H9 (cell line): ENCODE data around the gene C1S. TPM values are rescaled to one million over a fixed set of nuclear protein-coding genes. Genes with fewer than 3 reads are reported as not detected.

Source experiments
- DNase-seq: peaks from one replicate; pipeline ENCODE4 v3.0.0-alpha.2; 2017
- H2AFZ ChIP-seq: one replicate; pipeline ENCODE4 v1.6.1; 2013; ENCODE audit warnings: mild to moderate bottlenecking, low read length, control low read depth, moderate library complexity
- H2AK5ac ChIP-seq: 2 replicates; pipeline ENCODE4 v1.6.1; 2013; ENCODE audit warnings: low read length, control low read depth, mixed read lengths; ENCODE audit not compliant: insufficient read length
- H2BK120ac ChIP-seq: one replicate; pipeline ENCODE4 v1.6.1; 2013; ENCODE audit warnings: low read depth, mild to moderate bottlenecking, low read length, control low read depth, inconsistent platforms; ENCODE audit not compliant: poor library complexity, severe bottlenecking
- H2BK12ac ChIP-seq: 2 replicates; pipeline ENCODE4 v1.6.1; 2013; ENCODE audit warnings: low read length, control low read depth, mixed read lengths, low read depth; ENCODE audit not compliant: insufficient read length
- H2BK15ac ChIP-seq: 2 replicates; pipeline ENCODE4 v1.6.1; 2013; ENCODE audit warnings: low read depth, low read length, control low read depth
- H2BK20ac ChIP-seq: one replicate; pipeline ENCODE4 v1.6.1; 2013; ENCODE audit warnings: low read depth, mild to moderate bottlenecking, low read length, control low read depth, inconsistent platforms; ENCODE audit not compliant: poor library complexity, severe bottlenecking
- H2BK5ac ChIP-seq: 2 replicates; pipeline ENCODE4 v1.6.1; 2013; ENCODE audit warnings: low read length, control low read depth, mixed read lengths; ENCODE audit not compliant: insufficient read length
- H3K14ac ChIP-seq: 2 replicates; pipeline ENCODE4 v1.6.1; 2013; ENCODE audit warnings: low read length, control low read depth; ENCODE audit not compliant: insufficient read depth
- H3K18ac ChIP-seq: 2 replicates; pipeline ENCODE4 v1.6.1; 2013; ENCODE audit warnings: low read depth, mild to moderate bottlenecking, mixed read lengths, low read length, control low read depth; ENCODE audit not compliant: insufficient read length
- H3K23ac ChIP-seq: 2 replicates; pipeline ENCODE4 v1.6.1; 2013; ENCODE audit warnings: low read length, control low read depth, mixed read lengths, low read depth; ENCODE audit not compliant: insufficient read length
- H3K23me2 ChIP-seq: 2 replicates; pipeline ENCODE4 v1.6.1; 2013; ENCODE audit warnings: low read depth, mild to moderate bottlenecking, mixed read lengths, low read length, control low read depth; ENCODE audit not compliant: insufficient read length, poor library complexity, severe bottlenecking
- H3K27ac ChIP-seq: 2 replicates; pipeline ENCODE4 v1.5.1; 2013; ENCODE audit warnings: low read length, control low read depth, mixed read lengths, low read depth; ENCODE audit not compliant: insufficient read length
- H3K27me3 ChIP-seq: 2 replicates; pipeline ENCODE4 v1.6.1; 2013; ENCODE audit warnings: low read length, control low read depth, inconsistent platforms; ENCODE audit not compliant: insufficient read depth
- H3K4ac ChIP-seq: 2 replicates; pipeline ENCODE4 v1.6.1; 2013; ENCODE audit warnings: low read depth, mild to moderate bottlenecking, control low read depth, inconsistent platforms, low read length, moderate library complexity
- H3K4me1 ChIP-seq: 2 replicates; pipeline ENCODE4 v1.6.1; 2013; ENCODE audit warnings: low read length, control low read depth, inconsistent platforms; ENCODE audit not compliant: insufficient read depth
- H3K4me2 ChIP-seq: 2 replicates; pipeline ENCODE4 v1.6.1; 2013; ENCODE audit warnings: low read length, control low read depth, mixed read lengths; ENCODE audit not compliant: insufficient read length, insufficient read depth
- H3K56ac ChIP-seq: 2 replicates; pipeline ENCODE4 v1.6.1; 2013; ENCODE audit warnings: low read depth, mild to moderate bottlenecking, mixed read lengths, low read length, control low read depth; ENCODE audit not compliant: insufficient read length
- H3K79me1 ChIP-seq: 2 replicates; pipeline ENCODE4 v1.6.1; 2013; ENCODE audit warnings: low read depth, mild to moderate bottlenecking, moderate library complexity, low read length, control low read depth, inconsistent platforms; ENCODE audit not compliant: insufficient read depth, poor library complexity, severe bottlenecking
- H3K79me2 ChIP-seq: 2 replicates; pipeline ENCODE4 v1.6.1; 2013; ENCODE audit warnings: low read length, control low read depth, inconsistent platforms; ENCODE audit not compliant: insufficient read depth
- H3K9ac ChIP-seq: 2 replicates; pipeline ENCODE4 v1.6.1; 2013; ENCODE audit warnings: low read length, control low read depth, mixed read lengths; ENCODE audit not compliant: insufficient read length; ENCODE audit errors: extremely low read depth
- H3K9me3 ChIP-seq: one replicate; pipeline ENCODE4 v1.6.1; 2013; ENCODE audit warnings: low read depth, low read length, inconsistent platforms; ENCODE audit not compliant: control insufficient read depth
- H3T11ph ChIP-seq: one replicate; pipeline ENCODE4 v1.6.1; 2013; ENCODE audit warnings: mild to moderate bottlenecking, low read length, control low read depth, inconsistent platforms
- H4K20me1 ChIP-seq: one replicate; pipeline ENCODE4 v1.6.1; 2013; ENCODE audit not compliant: control insufficient read depth, insufficient read length, insufficient read depth
- H4K5ac ChIP-seq: 2 replicates; pipeline ENCODE4 v1.6.1; 2013; ENCODE audit warnings: low read depth, mild to moderate bottlenecking, mixed read lengths, low read length, control low read depth; ENCODE audit not compliant: insufficient read length
- H4K8ac ChIP-seq: replicated peaks from 2 replicates; pipeline ENCODE4 v1.6.1; 2013; ENCODE audit warnings: low read length, control low read depth, mixed read lengths, low read depth; ENCODE audit not compliant: insufficient read length
- H4K91ac ChIP-seq: 2 replicates; pipeline ENCODE4 v1.6.1; 2013; ENCODE audit warnings: low read depth, mild to moderate bottlenecking, moderate library complexity, mixed read lengths, low read length, control low read depth; ENCODE audit not compliant: insufficient read length
- H3K27ac Mint-ChIP-seq, 3 experiments: 2 replicates in 2 of 3; 3 replicates in 1 of 3; pipeline ENCODE4 v1.8.0; 2020 to 2021; ENCODE audit warnings: mixed read lengths in 3 of 3, mild to moderate bottlenecking in 1 of 3, moderate library complexity in 1 of 3
- H3K27me3 Mint-ChIP-seq: 2 replicates; pipeline ENCODE4 v1.8.0; 2021; ENCODE audit warnings: low read depth, mild to moderate bottlenecking, moderate library complexity, mixed read lengths
- H3K36me3 Mint-ChIP-seq, 3 experiments: 2 replicates in 2 of 3; 3 replicates in 1 of 3; pipeline ENCODE4 v1.8.0; 2020 to 2021; ENCODE audit warnings: low read depth in 3 of 3, mixed read lengths in 3 of 3; ENCODE audit not compliant: insufficient read depth in 1 of 3
- H3K4me1 Mint-ChIP-seq, 2 experiments: 2 replicates each; pipeline ENCODE4 v1.8.0; 2020; ENCODE audit warnings: mixed read lengths in 2 of 2
- H3K4me3 Mint-ChIP-seq, 2 experiments: 2 replicates in 1 of 2; 3 replicates in 1 of 2; pipeline ENCODE4 v1.8.0; 2020 to 2021; ENCODE audit warnings: mild to moderate bottlenecking in 2 of 2, mixed read lengths in 2 of 2, moderate library complexity in 1 of 2
- H3K9me3 Mint-ChIP-seq, 2 experiments: 2 replicates in 1 of 2; 3 replicates in 1 of 2; pipeline ENCODE4 v1.8.0; 2020; ENCODE audit warnings: mild to moderate bottlenecking in 2 of 2, mixed read lengths in 2 of 2, moderate library complexity in 1 of 2
- WGBS: extraction: QIAGEN DNeasy Blood & Tissue Kit; methylation state at CpG from one replicate; pipeline ENCODE4 v1.1.7; 2013; ENCODE audit warnings: missing lambda C conversion rate, low lambda C conversion rate, mixed read lengths; ENCODE audit not compliant: insufficient read length; ENCODE audit errors: extremely low coverage; 5-methylcytosine and 5-hydroxymethylcytosine counted together
- total RNA-seq: library from RNA; stranded (reverse); gene quantifications from 2 replicates; pipeline ENCODE4 v1.2.1, GENCODE V29; 2021
- TF ChIP-seq, protein P1 (sequence below): fragments of 200-600 bp; sonication (generic); conservative IDR thresholded peaks from 3 replicates; pipeline ENCODE4 v1.8.0; 2021; ENCODE audit warnings: antibody characterized with exemption, mild to moderate bottlenecking

The C1S gene
- total RNA-seq, 1 experiment from 2014 or later, result 4.2 TPM

DNA sequence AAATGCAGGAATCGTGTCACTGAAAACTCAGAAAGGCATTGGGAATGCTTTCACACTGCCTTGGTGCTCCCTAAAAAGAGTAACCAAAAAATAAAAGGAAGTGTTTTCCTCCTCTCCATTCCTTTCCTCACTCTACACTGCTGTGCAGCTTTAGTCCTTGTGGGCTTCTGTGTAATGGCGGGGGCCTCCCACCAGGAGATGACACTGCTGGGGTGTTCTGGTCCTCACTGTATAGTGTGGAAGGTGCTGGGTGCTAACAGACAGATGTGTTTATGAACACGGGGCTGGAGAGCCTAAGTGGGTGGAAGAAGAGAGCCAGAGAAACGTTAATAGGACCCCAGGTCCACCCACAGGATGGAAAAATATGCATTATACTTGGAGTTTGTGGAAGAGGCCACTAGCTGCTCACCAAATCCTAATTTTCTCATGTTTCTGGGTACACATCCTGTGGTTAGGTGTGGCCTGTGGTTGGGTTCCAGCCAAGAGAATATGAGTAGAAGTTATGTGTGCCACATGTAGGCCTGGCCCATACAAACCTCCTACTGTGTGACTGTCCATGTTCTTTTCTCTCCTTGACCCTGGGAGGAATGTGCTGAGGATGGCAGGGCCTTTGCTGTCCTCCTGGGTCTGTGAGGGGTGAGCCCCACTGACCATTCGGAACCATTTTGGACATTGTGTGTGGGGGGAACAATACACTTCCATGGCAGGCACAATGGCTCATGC is 14.0 kb upstream of the C1S start:
- Histone ChIP-seq H3K27me3 (no peaks in the 10 kb centered on the region), H3K79me2 (no peaks in the 10 kb centered on the region), H3K4me1 (no peaks in the 10 kb centered on the region), H2BK5ac (no peak overlapping the region), H3K56ac (no peak overlapping the region), H3K18ac (no peak overlapping the region), H2BK15ac (no peak overlapping the region), H2BK20ac (no peak overlapping the region), H4K5ac (no peak overlapping the region), H4K91ac (no peak overlapping the region), H4K20me1 (no peaks in the 10 kb centered on the region), H3K23ac (no peak overlapping the region), H2AK5ac (no peak overlapping the region), H2BK120ac (no peak overlapping the region), H4K8ac (no peak overlapping the region), H3K4me2 (no peak overlapping the region), H3K14ac (no peak overlapping the region), H3K9me3 (no peaks in the 10 kb centered on the region), H2AFZ (no peak overlapping the region), H3T11ph (no peak overlapping the region), H3K79me1 (no peaks in the 10 kb centered on the region), H3K4ac (no peak overlapping the region), H3K9ac (no peak overlapping the region), H3K23me2 (no peaks in the 10 kb centered on the region), H3K27ac (no peak overlapping the region), H2BK12ac (no peak overlapping the region)
- no CpG with 5 or more reads among the region's 5 CpGs for WGBS
- Mint-ChIP-seq H3K27ac (no peak overlapping the region; a peak in 1 of 7 replicates), H3K27me3 (peaks cover 3% of the 10 kb centered on the region; the same call in 1 of the 2 replicates), H3K36me3 (no peaks in the 10 kb centered on the region), H3K4me1 (peaks cover 3 to 4% of the 10 kb centered on the region in 2 experiments; a peak in 3 of 4 replicates), H3K9me3 (peaks cover 0 to 5% of the 10 kb centered on the region in 2 experiments; a peak in 2 of 5 replicates), H3K4me3 (no peak overlapping the region)
- TF ChIP-seq, protein P1, sequence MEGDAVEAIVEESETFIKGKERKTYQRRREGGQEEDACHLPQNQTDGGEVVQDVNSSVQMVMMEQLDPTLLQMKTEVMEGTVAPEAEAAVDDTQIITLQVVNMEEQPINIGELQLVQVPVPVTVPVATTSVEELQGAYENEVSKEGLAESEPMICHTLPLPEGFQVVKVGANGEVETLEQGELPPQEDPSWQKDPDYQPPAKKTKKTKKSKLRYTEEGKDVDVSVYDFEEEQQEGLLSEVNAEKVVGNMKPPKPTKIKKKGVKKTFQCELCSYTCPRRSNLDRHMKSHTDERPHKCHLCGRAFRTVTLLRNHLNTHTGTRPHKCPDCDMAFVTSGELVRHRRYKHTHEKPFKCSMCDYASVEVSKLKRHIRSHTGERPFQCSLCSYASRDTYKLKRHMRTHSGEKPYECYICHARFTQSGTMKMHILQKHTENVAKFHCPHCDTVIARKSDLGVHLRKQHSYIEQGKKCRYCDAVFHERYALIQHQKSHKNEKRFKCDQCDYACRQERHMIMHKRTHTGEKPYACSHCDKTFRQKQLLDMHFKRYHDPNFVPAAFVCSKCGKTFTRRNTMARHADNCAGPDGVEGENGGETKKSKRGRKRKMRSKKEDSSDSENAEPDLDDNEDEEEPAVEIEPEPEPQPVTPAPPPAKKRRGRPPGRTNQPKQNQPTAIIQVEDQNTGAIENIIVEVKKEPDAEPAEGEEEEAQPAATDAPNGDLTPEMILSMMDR, result 0 out of 3 replicates have a peak, but pooled peaks have one; percentile 13
- DNase-seq, result no peak
